Common myeloid progenitor, CD34-positive (primary cell): ENCODE measurements around the gene SP6.

Source experiments
- CTCF ChIA-PET: fragments of 350-600 bp; sonication (Branson Sonifier 250); formaldehyde crosslinking; loops from one replicate; lab custom pipeline; 2021; ENCODE audit warnings: antibody characterized with exemption; lab: Charles Lee
- POLR2A ChIA-PET: fragments of 350-600 bp; sonication (Branson Sonifier 250); formaldehyde crosslinking; loops from one replicate; lab custom pipeline; 2021; ENCODE audit warnings: antibody characterized with exemption; lab: Charles Lee
- DNase-seq, 3 donors: peaks; one replicate each; pipeline versions ENCODE4 v3.0.0 to v3.0.0-alpha.2; 2013
- H3K27ac ChIP-seq, 2 experiments: 1 replicate in 1 of 2; 2 replicates in 1 of 2; pipeline ENCODE4 v1.7.0; 2013; ENCODE audit warnings: inconsistent platforms in 2 of 2, low read length in 2 of 2, mild to moderate bottlenecking in 2 of 2, low read depth in 1 of 2, moderate library complexity in 1 of 2; ENCODE audit not compliant: severe bottlenecking in 2 of 2, insufficient read depth in 1 of 2, poor library complexity in 1 of 2
- H3K27me3 ChIP-seq, 5 experiments: replicated peaks in 2 of 5; 1 replicate in 3 of 5; 2 replicates in 2 of 5; pipeline versions ENCODE4 v1.6.1 to v1.7.0; 2013; ENCODE audit warnings: low read length in 4 of 5, mild to moderate bottlenecking in 2 of 5, moderate library complexity in 2 of 5, inconsistent platforms in 1 of 5; ENCODE audit not compliant: insufficient read depth in 5 of 5, control insufficient read depth in 4 of 5
- H3K36me3 ChIP-seq, 4 experiments: 1 replicate in 2 of 4; 2 replicates in 2 of 4; pipeline versions ENCODE4 v1.6.1 to v1.7.0; 2013; ENCODE audit warnings: low read length in 3 of 4, control low read depth in 1 of 4, mild to moderate bottlenecking in 1 of 4; ENCODE audit not compliant: control insufficient read depth in 4 of 4, insufficient read depth in 4 of 4
- H3K4me1 ChIP-seq, 4 experiments: 1 replicate in 3 of 4; 2 replicates in 1 of 4; pipeline versions ENCODE4 v1.6.1 to v1.7.1; 2013; ENCODE audit warnings: low read length in 3 of 4, mild to moderate bottlenecking in 3 of 4, control low read depth in 1 of 4, inconsistent platforms in 1 of 4, moderate library complexity in 1 of 4; ENCODE audit not compliant: control insufficient read depth in 4 of 4, insufficient read depth in 4 of 4; ENCODE audit errors: control extremely low read depth in 1 of 4
- H3K4me3 ChIP-seq, 7 experiments: 1 replicate in 4 of 7; 2 replicates in 3 of 7; pipeline versions ENCODE4 v1.5.1 to v1.7.0; 2013; ENCODE audit warnings: mild to moderate bottlenecking in 7 of 7, low read length in 6 of 7, moderate library complexity in 6 of 7, inconsistent platforms in 2 of 7, low read depth in 2 of 7, control low read depth in 1 of 7; ENCODE audit not compliant: insufficient read depth in 4 of 7, control insufficient read depth in 1 of 7; ENCODE audit errors: extremely low read depth in 1 of 7
- H3K9me3 ChIP-seq, 5 experiments: 1 replicate in 4 of 5; 2 replicates in 1 of 5; pipeline versions ENCODE4 v1.6.1 to v1.7.1; 2013; ENCODE audit warnings: low read length in 4 of 5, mild to moderate bottlenecking in 2 of 5, inconsistent platforms in 1 of 5, low read depth in 1 of 5, moderate library complexity in 1 of 5; ENCODE audit not compliant: control insufficient read depth in 4 of 5, insufficient read depth in 2 of 5; ENCODE audit errors: control extremely low read depth in 1 of 5
- WGBS: methylation state at CpG from one replicate; pipeline ENCODE4 v1.1.5; 2013; ENCODE audit not compliant: insufficient coverage; 5-methylcytosine and 5-hydroxymethylcytosine counted together

SP6 gene

GRCh38 chr17:47867813-47868533, 17.0 kb upstream of the SP6 start:
- DNase-seq: no peak
- H3K27me3 ChIP-seq: peaks cover 0 to 39% (median 22%) of the 10 kb centered on the region in 5 experiments
- peaks cover 0 to 14% (median 7%) of the 10 kb centered on the region in 4 experiments for H3K4me1 ChIP-seq
- no peak overlapping the region for H3K27ac ChIP-seq
- WGBS: 91% methylated on average over 7 of the region's 11 CpGs
- no peak overlapping the region for H3K4me3 ChIP-seq
- no peaks in the 10 kb centered on the region for H3K9me3 ChIP-seq
- CTCF ChIA-PET: interaction anchor here (1.4 kb wide), 1 partner anchor 12 kb away, joined by 5 read pairs; no protein-coding TSS in a partner anchor
- POLR2A ChIA-PET: no interaction called here
- H3K36me3 ChIP-seq: no peaks in the 10 kb centered on the region

DNA sequence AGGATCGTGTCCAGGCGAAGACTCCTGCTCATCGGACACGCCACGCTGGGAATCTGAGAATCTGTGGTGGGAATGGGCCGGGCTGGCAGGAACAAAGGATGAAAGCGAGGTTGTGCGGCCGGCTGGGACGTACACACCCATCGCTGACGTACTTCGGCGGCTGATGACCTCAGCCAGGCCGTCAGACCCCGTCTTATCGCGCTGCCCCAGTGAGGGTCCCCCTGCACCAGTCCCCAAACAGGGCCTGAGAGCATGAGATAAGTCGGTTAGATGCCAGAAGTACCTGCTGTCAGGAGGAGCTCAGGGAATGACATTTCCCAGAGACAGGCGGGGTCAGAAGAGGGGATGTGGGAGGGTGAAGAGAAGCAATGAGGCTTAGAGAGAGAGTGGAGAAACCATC, 16.0 kb upstream of the SP6 start:
- no peak for DNase-seq
- 94% methylated on average over 20 of the region's 20 CpGs for WGBS
- H3K4me3 ChIP-seq: no peak overlapping the region
- H3K27ac ChIP-seq: no peak overlapping the region
- peaks cover 0 to 30% (median 22%) of the 10 kb centered on the region in 5 experiments for H3K27me3 ChIP-seq
- peaks cover 0 to 4% (median 2%) of the 10 kb centered on the region in 4 experiments for H3K4me1 ChIP-seq
- ChIA-PET CTCF (no interaction called here), POLR2A (no interaction called here)
- H3K36me3 ChIP-seq: no peaks in the 10 kb centered on the region
- H3K9me3 ChIP-seq: no peaks in the 10 kb centered on the region

DNA sequence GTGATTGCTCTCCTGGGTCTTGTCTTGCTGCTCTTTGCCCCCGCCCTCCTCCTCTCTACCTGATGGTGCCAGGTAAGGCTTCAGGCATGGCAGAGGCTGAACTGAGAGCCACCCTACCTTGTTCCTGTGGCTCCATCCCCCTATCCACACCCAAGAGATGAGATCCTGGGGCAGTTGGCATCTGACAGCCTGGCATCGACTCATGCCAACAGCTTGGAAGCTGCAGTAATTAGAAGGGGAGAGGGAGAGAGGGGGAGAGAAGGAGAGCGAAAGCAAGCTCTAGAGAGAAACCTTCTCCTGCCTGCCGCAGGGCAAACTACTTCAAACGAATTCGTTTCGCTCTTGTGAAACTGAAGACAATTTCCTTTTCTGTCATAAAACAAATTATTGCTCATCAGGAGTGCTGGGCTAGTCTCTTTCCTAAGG, 13.8 kb upstream of the SP6 start:
- H3K4me1 ChIP-seq: peaks cover 0 to 3% (median 0%) of the 10 kb centered on the region in 4 experiments
- H3K9me3 ChIP-seq: no peaks in the 10 kb centered on the region
- H3K27ac ChIP-seq: no peak overlapping the region
- peaks cover 0 to 13% (median 9%) of the 10 kb centered on the region in 5 experiments for H3K27me3 ChIP-seq
- no CpG with 5 or more reads among the region's 7 CpGs for WGBS
- DNase-seq: no peak
- H3K36me3 ChIP-seq: no peaks in the 10 kb centered on the region
- no peak overlapping the region for H3K4me3 ChIP-seq
- ChIA-PET CTCF (interaction anchor here (1.0 to 1.8 kb wide), 4 partner anchors 9 to 25 kb away, joined by 3 to 4 read pairs (median 4); no protein-coding TSS in a partner anchor), POLR2A (no interaction called here)

GRCh38 chr17:47862621-47863440, 11.9 kb upstream of the SP6 start:
- H3K4me1 ChIP-seq: peaks cover 0 to 5% (median 2%) of the 10 kb centered on the region in 4 experiments
- H3K9me3 ChIP-seq: no peaks in the 10 kb centered on the region
- no peak for DNase-seq
- no peak overlapping the region for H3K4me3 ChIP-seq
- H3K27ac ChIP-seq: no peak overlapping the region
- POLR2A ChIA-PET: interaction anchor here (0.6 kb wide), 1 partner anchor 187 kb away, joined by 3 read pairs; no protein-coding TSS in a partner anchor
- WGBS: 79% methylated on average over 5 of the region's 7 CpGs
- peaks cover 0 to 9% (median 3%) of the 10 kb centered on the region in 5 experiments for H3K27me3 ChIP-seq
- CTCF ChIA-PET: interaction anchor here (0.6 to 2.7 kb wide), 5 partner anchors 12 to 108 kb away, joined by 3 to 8 read pairs (median 3); partner anchors contain the start of genes CDK5RAP3 and SP6
- H3K36me3 ChIP-seq: no peaks in the 10 kb centered on the region

GRCh38 chr17:47860386-47860785, 9.4 kb upstream of the SP6 start:
- DNase-seq: no peak
- ChIA-PET CTCF (interaction anchor here (1.9 to 3.1 kb wide), 4 partner anchors 9 to 29 kb away, joined by 11 to 18 read pairs (median 11); no protein-coding TSS in a partner anchor), POLR2A (no interaction called here)
- H3K4me3 ChIP-seq: no peak overlapping the region
- no peak overlapping the region for H3K27ac ChIP-seq
- H3K27me3 ChIP-seq: peaks cover 0 to 9% (median 6%) of the 10 kb centered on the region in 5 experiments
- peaks cover 0 to 11% (median 6%) of the 10 kb centered on the region in 4 experiments for H3K4me1 ChIP-seq
- no CpG with 5 or more reads among the region's 5 CpGs for WGBS
- H3K9me3 ChIP-seq: no peaks in the 10 kb centered on the region
- H3K36me3 ChIP-seq: no peaks in the 10 kb centered on the region

- peaks cover 0 to 32% (median 23%) of the 10 kb centered on the region in 5 experiments for H3K27me3 ChIP-seq
Observed at GRCh38 chr17:47857551-47858455, 6.8 kb upstream of the SP6 start.

More at GRCh38 chr17:47857551-47858455, 6.8 kb upstream of the SP6 start:
- Histone ChIP-seq H3K9me3 (no peaks in the 10 kb centered on the region), H3K36me3 (no peaks in the 10 kb centered on the region), H3K27ac (no peak overlapping the region), H3K4me1 (peaks cover 0 to 9% (median 6%) of the 10 kb centered on the region in 4 experiments), H3K4me3 (no peak overlapping the region)
- ChIA-PET POLR2A (no interaction called here), CTCF (interaction anchor here (0.6 to 3.1 kb wide), 9 partner anchors 10 to 93 kb away, joined by 3 to 13 read pairs (median 3); partner anchors contain the start of gene SCRN2)
- DNase-seq: no peak
- WGBS: 52% methylated on average over 15 of the region's 16 CpGs
